Measurements from ENCODE around the gene ZNF362. TPM values are rescaled to one million over a fixed set of nuclear protein-coding genes. Genes with fewer than 3 reads are reported as not detected.

Gene ZNF362
- total and polyA plus RNA-seq, 2 experiments from 2014 or later: 11.0 to 12.9 TPM

- H3K4me1 ChIP-seq (ENCODE audit: insufficient read depth): peaks cover 10% of the 10 kb centered on the region; the same call in 1 of the 2 replicates
- 0 out of 2 replicates have a peak, but pooled peaks cover 6% of the 10 kb centered on the region for H3K9me2 ChIP-seq (ENCODE audit: insufficient read depth)
- Mint-ChIP-seq H3K27me3 (ENCODE audit: insufficient read depth, low read depth, poor library complexity) (peaks cover 3% of the 10 kb centered on the region), H3K36me3 (ENCODE audit: low read depth) (no peaks in the 10 kb centered on the region), H3K9me3 (no peaks in the 10 kb centered on the region), H3K4me1 (peaks cover 14% of the 10 kb centered on the region), H3K27ac (no peak overlapping the region), H3K4me3 (no peak overlapping the region; the same call in 2 of the 3 replicates)
- H4K20me1 ChIP-seq (replicated peaks; ENCODE audit: insufficient read depth): no peaks in the 10 kb centered on the region
- no peak for TF ChIP-seq EZH2phosphoT487 (IDR thresholded peaks at IDR 0.05; ENCODE audit: unreplicated experiment)
- no peak for TF ChIP-seq ZNF462 (CRISPR knock-in tag; IDR thresholded peaks at IDR 0.05)
- TF ChIP-seq CREB1 (CRISPR knock-in tag; IDR thresholded peaks at IDR 0.05; ENCODE audit: low read depth): no peak
- TF ChIP-seq POLR2AphosphoS5 (IDR thresholded peaks at IDR 0.05; ENCODE audit: low read depth): no peak
- TF ChIP-seq EZH2 (IDR thresholded peaks at IDR 0.05; ENCODE audit: low read depth, unreplicated experiment): no peak
- no peak for TF ChIP-seq ETS1 (IDR thresholded peaks at IDR 0.05)
- no peak for TF ChIP-seq REST (IDR thresholded peaks at IDR 0.05; ENCODE audit: unreplicated experiment)
- no peak for TF ChIP-seq STAT1 (IDR thresholded peaks at IDR 0.05; ENCODE audit: unreplicated experiment)
- TF ChIP-seq ZNF331 (CRISPR knock-in tag; IDR thresholded peaks at IDR 0.05; ENCODE audit: low read depth): no peak
- no peak for TF ChIP-seq ZNF114 (CRISPR knock-in tag; IDR thresholded peaks at IDR 0.05)
- no peak for TF ChIP-seq NANOG (IDR thresholded peaks at IDR 0.05; ENCODE audit: borderline replicate concordance)
- no peak for TF ChIP-seq JUNB (IDR thresholded peaks at IDR 0.05; ENCODE audit: unreplicated experiment)
- peak overlapping the region; percentile 56 for H2AFZ ChIP-seq
- no peaks in the 10 kb centered on the region for H3K79me2 ChIP-seq (replicated peaks; ENCODE audit: insufficient read depth)
- H3K27ac ChIP-seq (ENCODE audit: low read depth): no peak overlapping the region
- ATAC-seq (no peak), DNase-seq (ENCODE audit: low spot score) (no peak)
- no peaks in the 10 kb centered on the region for H3F3A ChIP-seq (replicated peaks; ENCODE audit: low read depth)
- no peaks in the 10 kb centered on the region for H3K27me3 ChIP-seq (ENCODE audit: insufficient read depth)
- no peak overlapping the region for H3K4me2 ChIP-seq
- no peaks in the 10 kb centered on the region for H3K36me3 ChIP-seq (ENCODE audit: insufficient read depth)
- no peak overlapping the region for H3K4me3 ChIP-seq
These were observed 22.2 kb upstream of the ZNF362 start for GRCh38 chr1:33234131-33234530.
